Stimulated activated CD4-positive, alpha-beta T cell treated with anti-CD3 and anti-CD28 coated beads, Interleukin-4, amount 100 ng/mL, for 1 hour (primary cell): Measurements from ENCODE around the gene VPREB1.
"Not testable (repeated sequence)": the region's sequence is repeated elsewhere in the genome, so short reads cannot be mapped to it uniquely, and the experiment has no call there.

Experiments
- DNase-seq: peaks from one replicate; pipeline ENCODE4 v3.0.0-alpha.2; 2020

VPREB1 gene, protein sequence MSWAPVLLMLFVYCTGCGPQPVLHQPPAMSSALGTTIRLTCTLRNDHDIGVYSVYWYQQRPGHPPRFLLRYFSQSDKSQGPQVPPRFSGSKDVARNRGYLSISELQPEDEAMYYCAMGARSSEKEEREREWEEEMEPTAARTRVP

DNA sequence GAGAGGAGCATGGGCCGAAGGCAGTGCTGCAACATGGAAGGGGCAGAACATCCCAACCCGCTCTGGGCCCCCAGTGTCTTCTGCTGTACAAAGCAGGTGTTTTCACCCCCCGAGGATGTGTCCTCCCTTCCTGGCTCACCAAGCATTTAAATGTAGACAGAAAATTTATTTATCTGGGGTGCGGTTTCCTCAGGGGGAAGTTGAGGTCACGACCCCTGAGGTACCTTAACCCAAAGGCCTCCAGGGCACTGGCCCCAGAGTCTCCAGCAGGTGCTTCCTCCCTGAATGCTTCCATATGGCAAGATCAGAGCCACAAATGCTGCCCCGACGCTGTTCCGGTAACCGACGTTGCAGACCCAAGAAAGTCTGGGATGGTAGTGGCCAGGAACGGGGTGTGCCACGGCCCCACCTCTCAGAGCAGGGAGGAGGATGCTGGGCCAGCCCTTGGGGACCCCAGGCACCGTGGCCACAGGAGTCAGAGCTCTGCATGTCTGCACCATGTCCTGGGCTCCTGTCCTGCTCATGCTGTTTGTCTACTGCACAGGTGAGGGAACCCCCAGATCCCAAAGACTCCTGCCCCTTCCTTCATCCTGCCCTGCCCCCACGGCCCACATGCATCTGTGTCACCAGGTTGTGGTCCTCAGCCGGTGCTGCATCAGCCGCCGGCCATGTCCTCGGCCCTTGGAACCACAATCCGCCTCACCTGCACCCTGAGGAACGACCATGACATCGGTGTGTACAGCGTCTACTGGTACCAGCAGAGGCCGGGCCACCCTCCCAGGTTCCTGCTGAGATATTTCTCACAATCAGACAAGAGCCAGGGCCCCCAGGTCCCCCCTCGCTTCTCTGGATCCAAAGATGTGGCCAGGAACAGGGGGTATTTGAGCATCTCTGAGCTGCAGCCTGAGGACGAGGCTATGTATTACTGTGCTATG is at the start of gene VPREB1:
VPREB1 (plus strand) TSS at position 471 of the 935 bp plus-strand sequence; CDS start at position 499, 28 bp downstream.
- DNase-seq: no peak

DNA sequence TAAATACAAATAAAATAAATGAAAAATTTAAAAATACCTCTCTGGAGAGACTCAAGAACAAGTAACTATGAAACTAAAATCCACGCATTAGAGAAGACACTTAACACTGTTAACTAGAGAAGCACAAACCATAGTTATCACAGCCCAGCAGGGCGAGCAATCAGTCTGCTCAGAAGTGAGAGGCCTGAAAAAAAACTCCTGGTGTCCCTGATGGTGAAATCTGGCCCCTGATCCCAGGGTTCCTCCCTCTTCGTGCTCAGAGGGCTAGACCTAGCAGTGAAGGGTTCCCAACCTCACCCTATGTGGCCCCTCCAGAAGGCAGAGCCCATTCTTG is 49.7 kb upstream of the VPREB1 start:
- DNase-seq: no peak

DNA sequence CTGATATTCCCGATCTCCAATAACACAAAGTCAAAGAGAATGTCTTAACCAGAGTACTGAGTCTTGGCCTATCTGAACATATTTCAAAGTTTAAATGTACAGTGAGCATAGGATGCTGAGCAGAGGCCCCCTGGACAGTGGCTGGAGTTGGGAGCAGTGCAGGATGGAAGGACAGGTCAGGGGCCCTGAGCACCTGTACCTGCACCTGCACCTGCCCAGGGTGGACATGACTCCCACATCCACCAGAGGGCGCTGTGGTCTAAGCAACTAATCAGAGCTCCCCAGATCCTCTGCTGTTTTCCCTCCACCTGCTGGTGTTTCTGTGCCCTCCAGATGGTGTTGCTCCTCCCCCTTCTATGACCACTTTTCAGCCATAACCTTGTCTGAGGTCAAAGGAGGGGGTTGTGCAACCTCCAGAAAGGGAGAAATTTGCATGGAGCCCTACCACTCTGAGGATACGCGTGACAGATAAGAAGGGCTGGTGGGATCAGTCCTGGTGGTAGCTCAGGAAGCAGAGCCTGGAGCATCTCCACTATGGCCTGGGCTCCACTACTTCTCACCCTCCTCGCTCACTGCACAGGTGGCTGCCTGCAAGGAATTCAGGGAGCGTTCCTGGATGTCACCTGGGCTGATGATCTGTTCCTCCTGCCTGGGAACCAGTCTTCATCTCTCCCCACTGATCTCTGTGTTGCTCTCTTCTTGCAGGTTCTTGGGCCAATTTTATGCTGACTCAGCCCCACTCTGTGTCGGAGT is 49.1 kb upstream of the VPREB1 start:
- peak; percentile 84 for DNase-seq

DNA sequence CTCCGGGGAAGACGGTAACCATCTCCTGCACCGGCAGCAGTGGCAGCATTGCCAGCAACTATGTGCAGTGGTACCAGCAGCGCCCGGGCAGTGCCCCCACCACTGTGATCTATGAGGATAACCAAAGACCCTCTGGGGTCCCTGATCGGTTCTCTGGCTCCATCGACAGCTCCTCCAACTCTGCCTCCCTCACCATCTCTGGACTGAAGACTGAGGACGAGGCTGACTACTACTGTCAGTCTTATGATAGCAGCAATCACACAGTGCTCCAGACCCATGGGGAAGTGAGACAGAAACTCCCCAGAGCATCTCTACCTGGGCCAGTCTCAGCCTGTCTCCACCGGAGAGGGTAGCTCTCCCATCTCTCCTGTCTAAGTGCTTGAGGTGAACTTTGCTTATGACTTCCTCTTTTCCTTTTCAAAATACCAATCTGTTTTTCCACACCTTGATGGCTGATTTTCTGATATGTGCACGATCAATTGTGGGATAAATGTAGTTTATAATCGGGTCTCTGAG is 48.5 kb upstream of the VPREB1 start:
- no peak for DNase-seq

DNA sequence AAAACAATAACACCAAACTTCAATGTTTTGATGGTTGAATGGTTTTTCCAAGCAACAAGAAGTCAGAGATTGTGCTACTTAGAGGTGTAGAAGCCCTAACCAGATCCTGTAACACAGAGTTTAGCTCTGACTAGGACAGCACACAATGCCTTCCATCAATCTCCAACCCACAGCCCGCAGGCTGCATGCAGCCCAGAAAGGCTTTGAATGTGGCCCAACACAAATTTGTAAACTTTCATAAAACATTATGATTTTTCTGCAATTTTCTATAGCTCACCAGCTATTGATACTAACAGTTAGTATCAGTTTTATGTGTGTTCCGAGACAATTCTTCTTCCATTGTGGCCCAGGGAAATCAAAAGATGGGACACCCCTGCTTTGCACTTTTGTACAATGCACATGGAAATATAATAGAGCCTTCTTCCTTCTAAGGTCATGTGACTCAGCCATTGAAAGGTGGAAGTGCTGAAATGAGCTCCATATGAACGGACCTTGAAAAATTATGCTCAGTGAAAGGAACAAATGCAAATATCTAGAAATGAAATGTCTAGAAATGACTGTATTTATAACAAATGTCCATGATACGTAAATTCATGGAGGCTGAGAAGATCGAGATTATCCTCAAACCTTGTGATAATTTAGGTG is 47.6 kb upstream of the VPREB1 start:
- DNase-seq: no peak

- DNase-seq: no peak
Measured at GRCh38 chr22:22197993-22198402, 46.6 kb upstream of the VPREB1 start.

DNA sequence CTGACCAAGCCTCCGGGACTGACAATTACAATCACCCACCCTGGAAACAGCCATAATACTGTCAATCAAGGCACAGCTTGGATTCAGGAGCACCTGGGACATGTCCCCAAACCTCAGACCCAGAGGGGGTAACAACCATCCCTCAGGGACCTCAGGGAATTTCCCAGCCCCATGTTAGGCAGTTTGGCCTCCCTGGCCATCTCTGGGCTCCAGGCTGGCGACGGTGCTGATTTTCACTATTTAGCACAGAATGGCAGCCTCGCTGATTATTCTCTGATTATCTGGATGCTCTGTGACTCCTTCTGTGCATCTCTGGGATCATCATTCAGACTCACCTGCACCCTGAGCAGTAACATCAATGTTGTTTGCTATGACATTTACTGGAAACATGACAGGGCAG is 45.8 kb upstream of the VPREB1 start:
- no peak for DNase-seq

DNA sequence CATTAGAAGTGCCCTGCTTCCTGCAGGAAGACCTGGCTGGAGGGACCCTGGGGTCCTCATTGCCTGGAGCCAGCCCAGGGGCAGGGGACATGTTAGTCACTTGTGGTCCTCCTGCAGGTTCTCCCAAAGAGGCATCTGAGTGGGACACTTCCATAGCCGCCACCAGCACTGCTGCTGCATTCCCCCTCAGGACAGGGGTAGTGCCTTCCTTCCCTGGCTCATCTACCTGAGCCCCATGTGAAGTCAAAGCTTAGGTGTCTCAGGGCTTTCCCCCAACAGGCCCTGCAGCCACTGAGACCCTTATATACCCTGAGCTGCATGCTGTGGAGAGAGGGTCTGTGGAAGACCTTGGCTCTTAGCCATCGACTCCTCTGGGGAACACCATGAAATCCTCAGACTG is 45.0 kb upstream of the VPREB1 start:
- DNase-seq: no peak

DNA sequence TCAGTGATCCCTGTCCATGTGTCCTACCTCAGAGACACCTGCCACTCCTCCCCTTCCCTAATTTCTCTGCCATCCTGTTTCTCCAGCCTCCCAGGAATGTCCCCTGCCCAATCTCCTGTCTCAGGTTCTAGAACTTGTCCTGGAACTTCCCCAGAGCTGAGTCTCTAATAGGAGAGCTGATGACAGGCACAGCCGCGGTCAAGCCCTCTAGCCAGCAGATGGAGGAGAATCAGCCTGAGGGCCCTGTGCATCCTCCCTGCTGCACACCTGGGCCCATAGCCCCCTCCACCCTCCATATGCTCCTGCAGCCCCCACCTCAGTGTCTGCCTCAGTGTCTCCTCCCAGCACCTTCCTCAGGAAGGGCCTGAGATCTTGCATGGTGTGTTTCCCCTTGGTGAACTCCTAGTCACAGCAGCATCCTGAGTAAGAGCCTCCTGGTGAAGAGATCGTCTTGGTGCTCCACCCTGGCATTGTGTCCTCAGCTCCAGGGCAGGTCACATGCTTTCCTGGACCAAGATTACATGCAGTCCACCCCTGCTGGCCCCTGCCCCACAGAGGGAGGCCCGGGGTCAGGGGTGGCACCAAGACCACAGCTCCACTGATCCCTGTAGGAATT is 43.9 kb upstream of the VPREB1 start:
- no peak for DNase-seq

DNA sequence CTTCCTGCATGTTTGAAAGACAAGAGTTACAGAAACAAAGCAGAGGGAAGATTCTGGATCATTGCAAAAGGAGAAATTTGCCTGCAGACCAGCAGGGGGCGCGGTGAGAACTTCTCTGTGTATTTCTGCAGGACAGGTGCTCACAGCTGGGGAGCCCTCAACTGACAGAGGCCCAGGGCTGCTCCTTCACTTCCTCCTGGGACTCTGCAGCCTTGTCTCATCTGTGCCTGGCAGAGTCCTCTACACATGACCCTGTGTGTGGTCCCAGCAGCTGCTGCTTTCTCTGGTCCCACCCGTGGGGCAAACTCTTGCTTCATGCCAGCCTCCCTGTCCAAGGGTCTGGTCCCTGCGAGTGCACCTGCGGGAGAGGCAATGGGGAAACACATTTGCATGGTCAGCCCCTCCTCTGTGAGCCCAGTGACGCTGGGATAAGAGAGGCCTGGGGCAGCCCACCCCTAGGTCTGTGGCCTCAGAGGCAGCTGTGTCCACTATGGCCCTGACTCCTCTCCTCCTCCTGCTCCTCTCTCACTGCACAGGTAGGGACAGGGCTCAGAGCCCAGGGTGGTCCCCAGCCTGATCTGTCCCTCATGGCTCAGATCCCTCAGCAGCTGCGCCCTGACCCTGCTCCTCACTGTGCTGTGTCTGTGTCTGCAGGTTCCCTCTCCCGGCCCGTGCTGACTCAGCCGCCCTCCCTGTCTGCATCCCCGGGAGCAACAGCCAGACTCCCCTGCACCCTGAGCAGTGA is 43.2 kb upstream of the VPREB1 start:
- no peak for DNase-seq

- DNase-seq: no peak
Measured at GRCh38 chr22:22201930-22202343, 42.6 kb upstream of the VPREB1 start.

GRCh38 chr22:22203048-22203971 is 41.3 kb upstream of the VPREB1 start:
- DNase-seq: no peak

DNA sequence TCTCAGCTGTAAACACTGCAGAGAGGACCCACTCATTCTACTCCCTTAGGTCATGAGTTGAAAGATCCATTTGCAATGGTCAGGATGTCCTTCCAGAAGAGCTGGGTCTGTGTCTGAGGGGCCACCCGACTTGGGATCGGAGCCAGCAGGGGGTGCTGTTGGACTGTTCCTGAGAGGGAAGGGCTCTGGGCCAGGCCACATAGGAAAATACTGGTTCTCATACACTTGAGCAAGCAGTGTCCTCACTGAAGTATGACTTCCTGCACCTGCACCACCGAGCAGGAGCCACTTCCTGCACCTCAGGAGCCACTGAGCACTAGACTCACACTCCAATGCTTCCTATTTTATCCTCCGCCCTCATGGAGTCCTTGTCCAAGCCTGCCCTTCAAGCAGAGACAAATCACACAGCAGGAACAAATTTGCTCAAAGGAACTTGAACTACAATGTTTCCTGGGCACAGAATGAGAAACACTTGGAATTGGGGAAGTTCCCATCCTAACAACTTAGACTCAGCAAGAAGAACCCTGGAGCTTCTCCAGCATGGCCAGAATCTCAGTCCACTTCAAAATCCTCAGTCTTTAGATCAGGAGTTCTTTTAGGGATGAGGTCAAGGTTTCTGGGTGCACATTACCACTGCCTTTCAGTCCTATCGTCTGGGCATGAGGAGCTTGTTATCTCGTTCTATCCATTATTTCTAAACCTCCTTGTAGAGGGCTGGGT is 36.6 kb upstream of the VPREB1 start:
- peak; percentile 84 for DNase-seq

DNA sequence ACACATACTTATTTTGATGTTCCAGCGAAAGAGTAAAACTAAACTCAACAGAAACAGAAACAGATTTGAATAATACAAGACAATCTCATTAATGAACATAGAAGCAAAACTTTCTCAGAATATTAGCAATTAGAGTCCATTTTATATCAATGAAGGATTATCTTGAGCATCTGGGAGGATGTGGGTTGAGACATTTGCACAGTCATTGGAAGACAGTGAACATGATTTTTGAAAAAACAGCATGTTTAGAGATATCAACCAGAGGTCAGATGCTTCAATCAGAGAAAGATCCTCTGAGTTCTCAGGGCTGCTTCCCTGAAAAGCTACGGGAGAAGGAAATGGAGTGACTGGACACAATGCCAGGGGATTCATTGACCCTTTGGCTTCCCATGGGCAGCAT is 35.9 kb upstream of the VPREB1 start:
- DNase-seq: no peak

- not testable (repeated sequence) for DNase-seq
Measured at GRCh38 chr22:22209080-22209640, 35.4 kb upstream of the VPREB1 start.

DNA sequence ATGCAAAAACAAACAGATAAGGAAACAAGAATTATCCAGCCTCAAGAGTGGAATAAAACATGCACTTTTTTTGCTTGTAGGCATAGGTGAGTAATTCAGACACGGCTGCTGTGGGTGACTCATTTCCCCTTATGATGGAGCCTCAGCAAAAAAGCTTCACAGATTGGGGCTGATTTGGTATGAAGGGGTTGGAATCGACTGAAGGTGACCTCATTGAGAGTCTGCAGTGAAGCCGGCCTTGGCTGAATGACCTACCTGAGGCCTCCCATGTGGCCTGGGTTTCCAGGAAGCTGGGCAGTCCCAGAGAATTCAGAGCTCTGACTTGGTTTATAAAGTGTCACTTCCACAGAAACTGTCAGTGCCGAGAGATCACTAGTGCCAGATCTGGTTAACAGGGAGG is 34.2 kb upstream of the VPREB1 start:
- peak; percentile 35 for DNase-seq

- no peak for DNase-seq
Measured at GRCh38 chr22:22210889-22211833, 33.4 kb upstream of the VPREB1 start.

DNA sequence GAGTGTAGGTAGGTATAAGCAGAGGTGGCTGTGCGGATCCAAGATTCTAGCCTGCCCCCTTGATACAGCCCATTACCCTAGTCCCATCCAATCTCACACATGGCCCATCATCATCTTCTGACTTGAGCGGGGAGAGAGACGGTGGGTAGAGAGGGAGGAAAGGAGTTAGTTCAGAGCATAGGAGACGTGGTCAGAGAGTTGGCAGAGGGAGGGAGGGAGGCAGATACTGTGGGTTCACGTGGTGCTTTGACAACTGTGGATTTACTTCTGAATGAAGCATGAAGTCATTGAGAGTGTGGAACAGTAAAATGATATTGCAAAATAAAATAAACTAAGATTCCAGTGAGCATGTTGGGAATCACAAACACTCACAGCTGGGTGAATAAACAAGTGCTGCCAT is 31.4 kb upstream of the VPREB1 start:
- DNase-seq: no peak
